HG03571 (cell line): ENCODE measurements around the gene TFAP2C.
"Not testable (repeated sequence)": the region's sequence is repeated elsewhere in the genome, so short reads cannot be mapped to it uniquely, and the experiment has no call there.

Experiments used
- ATAC-seq: cut with Tn5 transposase; IDR thresholded peaks from one replicate; pipeline ENCODE4 v1.9.1; 2021; ENCODE audit not compliant: unreplicated experiment

Gene TFAP2C

DNA sequence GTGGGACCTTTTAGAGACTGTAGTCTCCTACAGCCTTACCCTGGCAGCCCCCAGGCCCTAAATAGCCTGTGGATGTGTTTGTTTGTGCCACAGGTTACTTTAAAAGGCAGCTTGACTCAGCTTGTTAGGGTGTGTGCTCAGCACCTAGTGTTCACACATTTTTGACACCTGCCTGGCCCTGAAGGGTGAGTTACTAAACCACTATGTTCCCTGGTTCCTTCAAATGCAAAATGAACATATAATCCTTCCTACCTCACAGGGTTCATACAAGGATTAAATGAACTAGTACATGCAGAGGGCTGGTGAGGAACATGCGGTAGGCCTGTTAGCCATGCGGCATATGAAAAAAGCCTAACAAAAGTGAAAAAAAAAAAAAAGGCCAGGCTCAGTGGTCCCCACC is 14.9 kb upstream of the TFAP2C start:
- no peak for ATAC-seq

DNA sequence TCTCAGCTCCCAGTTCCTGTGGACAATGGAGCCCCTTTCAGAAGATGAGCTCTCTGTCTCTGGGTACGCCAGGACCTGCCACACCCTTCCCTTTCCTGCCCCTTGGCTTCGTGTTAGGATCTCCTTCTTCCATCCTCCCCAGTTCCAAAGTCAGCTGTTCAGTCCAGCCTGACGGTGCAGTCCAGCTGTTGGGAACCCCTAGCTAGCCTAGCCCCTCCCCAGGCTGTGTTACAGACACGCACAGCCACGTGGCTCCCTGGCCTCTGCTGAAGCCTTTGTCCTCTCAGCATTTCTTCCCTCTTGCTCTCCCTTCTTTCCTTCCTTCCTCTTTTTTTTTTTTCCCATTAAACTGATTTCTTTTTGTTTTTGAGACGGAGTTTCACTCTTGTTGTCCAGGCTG is 12.4 kb upstream of the TFAP2C start:
- no peak for ATAC-seq

DNA sequence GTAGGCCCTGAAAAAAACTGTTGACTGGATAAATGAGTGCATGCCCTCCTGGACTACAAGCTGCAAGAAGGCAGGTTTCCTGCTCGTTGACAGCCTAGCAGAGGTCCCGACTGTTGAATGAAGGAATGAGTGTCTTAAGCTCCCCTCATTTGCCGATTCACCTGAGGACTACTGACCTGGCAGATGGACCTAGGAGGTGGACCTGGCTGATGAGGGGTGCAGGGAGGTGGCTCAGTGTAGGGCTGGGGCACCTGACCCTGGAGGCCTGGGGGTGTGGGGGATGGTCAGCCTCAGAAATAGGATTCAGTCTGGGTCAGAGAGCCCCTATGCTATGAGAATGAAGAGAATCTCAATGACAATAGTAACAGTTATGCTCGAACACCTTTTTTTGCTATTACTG is 11.6 kb upstream of the TFAP2C start:
- ATAC-seq, result no peak

DNA sequence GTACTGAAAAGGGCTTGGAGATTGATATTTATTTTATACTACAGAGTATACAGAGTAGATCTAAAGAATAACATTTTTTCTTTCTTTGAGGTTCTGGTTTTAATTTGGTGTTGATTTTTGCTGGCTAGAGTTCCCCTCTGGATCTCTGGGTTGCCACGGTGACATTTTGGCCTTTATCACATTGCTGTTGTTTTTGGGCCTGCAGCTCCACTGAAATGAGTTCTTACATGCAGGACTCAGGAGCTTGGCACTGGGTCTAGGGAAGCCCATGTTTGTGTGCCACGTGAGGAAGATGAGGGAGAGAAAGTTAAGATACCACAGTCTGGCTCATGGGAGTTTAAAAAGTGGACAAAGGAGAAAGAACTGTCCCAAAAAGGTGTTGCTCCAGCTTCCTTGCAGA is 7.4 kb upstream of the TFAP2C start:
- ATAC-seq, result no peak

DNA sequence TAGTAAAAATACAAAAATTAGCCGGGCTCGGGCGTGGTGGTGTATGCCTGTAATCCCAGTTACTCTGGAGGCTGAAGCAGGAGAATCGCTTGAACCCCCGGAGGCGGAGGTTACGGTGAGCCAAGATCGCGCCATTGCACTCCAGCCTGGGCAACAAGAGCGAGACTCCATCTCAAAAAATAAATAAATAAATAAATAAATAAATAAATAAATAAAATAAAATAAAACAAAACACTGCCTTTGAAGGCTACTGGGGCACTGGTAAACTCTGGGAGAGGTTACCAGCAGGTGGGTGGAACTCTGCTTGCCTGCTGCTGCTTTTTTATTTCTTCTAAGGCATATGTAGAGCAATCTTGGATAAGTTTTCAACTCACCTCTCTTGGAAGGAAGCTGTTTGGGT is 5.2 kb upstream of the TFAP2C start:
- not testable (repeated sequence) for ATAC-seq

DNA sequence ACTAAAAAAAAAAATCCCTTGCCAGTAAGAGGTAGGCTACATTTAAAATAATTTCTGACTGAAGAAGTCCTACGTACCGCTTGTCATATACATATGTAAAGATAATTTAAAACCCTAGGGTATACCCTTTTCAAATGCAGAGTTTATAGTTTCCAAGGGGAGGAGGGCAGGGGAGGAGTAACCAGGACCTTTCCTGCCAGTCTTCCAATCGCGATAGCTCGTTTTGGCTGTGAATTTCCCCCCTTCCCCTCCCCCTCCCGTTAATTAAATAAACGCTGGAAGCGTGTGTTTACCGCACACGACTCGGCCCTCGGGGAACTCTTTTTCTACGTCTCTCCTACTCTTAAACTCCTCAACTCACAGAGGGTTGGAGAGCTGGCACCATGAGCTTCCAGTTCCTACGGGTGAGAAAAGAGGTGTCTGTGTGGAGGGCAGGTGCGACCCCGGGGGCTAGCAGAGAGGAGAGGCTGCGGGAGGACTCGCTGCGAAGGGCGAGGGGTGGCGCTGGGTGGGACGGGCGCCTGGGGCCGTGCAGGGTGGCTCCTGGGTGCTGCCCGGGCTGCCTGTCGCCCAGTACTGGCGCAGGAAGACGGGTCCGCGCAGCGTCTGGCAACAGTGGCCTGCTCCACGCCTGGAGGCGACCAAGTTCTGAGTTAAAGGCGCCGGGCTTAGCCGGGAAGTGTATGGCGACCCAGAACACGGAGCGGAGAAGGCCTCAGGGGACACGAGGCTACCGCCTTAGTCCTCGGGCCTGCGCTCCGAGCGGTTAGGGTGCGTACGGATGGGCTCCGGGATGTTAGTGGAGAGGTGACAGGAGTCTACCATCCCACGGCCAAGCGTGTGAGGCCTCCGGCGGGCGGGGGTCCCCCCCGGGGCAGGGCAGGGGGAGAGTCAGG is 4.1 kb upstream of the TFAP2C start:
- no peak for ATAC-seq

DNA sequence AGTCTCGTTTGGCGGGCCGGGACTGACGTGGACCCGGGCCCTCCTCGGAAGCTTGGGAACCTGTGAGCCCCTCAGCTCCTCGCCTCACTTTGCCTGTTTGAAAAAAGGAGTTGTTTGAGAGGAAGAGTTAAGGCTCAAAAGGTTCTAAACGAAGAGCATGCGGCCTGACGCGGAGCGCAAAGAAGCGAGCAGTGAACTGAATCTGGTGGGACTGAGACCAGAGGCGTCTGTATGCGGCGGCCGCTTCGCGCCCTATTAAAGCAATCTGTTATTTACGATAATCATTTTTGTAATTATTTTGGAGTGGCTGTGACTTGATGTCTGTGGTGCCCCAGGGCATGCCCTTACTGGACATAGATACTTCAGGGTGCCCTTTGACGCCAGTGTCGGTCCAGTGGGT is 3.3 kb upstream of the TFAP2C start:
- ATAC-seq, result no peak

DNA sequence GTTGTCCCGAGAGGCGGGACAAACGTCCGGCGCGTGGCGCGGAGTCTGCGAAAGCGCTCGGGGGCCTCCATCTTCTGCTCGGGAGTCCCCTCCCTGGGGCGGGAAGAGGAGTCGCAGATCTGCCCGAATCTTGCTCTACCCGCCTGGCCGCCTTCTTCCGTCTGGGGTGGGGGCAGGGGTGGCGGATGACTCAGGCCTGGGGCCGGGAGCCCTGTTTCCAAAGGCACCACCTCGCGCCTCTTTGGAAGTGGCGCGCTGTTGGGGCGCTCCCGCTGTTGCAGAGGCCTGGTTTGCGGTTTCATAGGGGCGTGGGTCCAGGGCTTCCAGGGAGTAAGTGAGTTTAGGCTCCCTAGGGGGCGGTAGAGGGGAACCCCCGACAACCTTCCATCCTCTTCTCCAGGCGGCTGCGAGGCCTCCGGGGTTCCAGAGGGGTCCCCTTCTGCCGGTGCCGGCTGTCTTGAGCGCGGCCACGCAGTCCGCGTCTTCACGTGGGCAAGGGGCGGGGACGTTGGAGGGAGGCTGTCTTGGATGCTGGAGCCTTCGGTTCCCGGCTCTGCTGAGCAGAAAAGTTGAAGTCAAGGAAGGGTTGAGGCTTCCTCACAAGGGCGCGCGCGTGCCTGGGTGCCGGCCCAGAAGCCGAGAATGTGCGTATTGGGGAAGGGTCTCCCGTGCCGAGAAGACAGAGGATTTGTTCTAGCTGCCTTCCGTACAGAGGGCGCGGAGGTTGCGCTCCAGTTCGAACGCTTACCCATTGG is 2.6 kb upstream of the TFAP2C start:
- ATAC-seq, result no peak

DNA sequence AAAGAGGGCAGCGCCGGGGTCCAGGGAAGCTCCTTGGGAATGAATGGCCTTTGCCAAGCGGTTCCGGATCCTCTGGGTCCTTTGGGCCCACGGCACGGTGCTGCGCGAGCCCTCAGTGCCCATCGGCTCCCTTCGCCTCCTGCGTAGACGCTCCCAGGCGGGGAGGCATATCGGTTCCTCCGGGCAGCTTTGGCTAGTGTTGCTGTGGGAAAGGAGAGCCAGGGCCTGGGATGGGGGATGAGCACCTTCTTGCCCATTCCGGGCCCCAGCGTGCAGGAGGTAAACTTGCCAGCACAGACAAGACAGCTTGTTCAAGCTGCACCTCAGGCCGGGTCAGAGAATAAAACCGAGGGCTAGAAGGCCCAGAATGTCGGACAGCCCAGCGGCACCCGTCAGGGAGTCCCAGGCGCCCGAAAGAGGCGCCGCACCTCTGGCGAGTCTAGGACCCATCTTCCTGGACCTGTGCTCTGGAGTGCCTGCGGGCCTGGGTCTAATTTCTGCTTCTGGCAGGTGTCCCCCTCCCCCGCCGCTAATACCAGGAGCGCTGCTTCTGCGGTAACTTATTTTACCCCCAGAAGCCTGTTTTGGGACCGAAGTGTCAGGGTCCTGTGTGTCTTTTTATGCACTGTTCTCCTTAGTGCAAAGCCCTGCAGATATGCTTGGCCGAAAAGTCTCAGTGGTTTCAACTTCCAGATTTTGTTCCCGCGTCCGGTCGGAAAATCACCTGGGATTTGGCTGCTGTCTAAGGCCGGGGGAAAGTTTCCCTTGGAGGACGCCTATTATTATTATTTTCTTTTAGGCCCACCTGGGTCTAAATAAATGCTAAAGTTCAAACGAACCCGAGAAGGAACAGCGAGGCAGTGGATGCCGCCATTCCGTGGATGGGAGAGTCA is 1.7 kb upstream of the TFAP2C start:
- no peak for ATAC-seq

DNA sequence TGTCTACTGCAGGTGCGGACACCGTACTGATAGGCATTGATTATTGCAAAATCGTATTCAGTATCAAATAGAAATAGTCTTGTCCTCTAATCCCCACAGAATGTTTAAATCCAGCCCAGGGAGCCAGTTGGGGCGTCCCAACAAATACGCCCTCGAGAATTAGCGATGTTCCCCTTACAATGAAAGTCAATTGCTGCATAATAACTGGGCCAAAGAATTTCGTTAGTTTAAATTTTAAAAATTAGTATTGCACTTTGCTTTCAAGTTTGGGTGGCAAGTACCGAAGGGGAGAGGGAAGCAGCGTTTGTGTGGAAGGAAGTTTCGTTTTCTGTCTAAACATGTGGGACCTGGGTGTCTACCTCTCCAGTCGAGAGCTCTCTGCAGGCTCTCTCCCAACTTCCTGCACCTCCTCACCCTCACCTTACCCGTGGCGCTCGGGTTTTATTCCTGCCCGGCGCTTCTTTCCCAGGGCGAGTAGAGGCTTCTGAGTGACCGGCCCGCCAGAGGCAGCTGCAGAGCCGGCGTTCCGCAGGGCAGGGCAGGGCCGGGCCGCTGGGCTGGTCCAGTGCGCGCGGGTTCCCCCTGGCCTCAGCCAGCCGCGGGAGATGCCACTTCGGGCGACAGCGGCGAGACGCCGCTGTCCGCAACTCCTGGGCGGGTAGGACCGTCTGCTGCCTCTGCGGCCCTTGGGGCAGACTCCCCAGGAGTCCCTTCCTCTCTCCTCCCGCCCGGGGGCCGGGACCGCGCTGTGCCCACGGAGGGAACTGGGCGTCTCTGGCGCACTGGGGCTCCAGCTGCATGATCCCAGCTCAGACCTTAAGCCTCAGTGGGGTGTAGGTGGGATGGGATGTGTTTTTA is 862 bp upstream of the TFAP2C start:
- ATAC-seq, result no peak

DNA sequence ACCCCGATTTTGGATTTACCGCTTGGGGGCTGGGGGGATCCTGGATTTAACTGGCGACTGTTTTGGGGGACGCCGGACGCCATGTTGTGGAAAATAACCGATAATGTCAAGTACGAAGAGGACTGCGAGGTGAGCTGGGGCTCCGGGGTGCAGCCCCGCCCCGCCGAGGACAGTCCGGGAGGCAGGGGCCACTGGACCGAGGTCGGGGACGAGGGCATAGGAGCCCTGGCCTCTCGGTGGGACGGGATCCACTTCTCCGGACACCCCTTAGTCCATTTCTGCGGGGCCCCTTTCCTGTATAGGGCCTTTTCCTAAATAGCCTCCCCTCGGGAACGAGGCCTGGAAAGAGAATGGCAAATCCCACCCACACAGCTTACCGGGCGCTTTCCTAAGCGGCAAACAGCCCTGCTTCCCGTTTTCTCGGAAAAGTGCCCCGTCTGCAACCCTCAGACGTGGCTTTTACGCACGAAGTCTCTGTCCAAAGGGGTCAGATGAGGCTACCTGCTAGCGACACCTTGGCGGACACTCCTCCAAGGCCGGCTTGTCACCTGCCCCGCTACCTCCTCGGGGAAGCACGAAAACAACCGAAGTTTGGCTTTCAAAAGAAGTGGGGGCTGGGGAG is 469 bp downstream of the TFAP2C start:
- ATAC-seq, result no peak

DNA sequence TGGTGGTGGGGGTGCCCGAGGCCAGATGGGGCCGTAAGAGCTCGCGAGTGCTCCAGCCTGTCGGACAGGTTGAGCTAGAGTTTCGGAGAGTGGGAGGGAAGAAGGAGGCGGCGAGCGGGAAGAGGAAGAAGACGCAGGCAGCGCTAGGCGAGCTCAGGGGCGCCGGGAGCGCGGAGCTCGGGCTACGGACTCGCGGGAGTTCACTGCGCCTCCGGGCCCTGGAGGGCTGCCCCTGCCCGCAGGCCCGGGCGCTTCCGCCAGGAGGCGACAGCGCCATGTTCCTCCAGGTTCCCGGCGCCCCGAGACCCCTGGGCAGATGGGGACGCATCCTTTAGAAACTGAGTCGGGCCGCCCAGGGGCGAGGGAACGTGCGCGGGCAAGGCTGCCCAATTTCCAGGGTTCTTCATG is 984 bp downstream of the TFAP2C start:
- ATAC-seq, result no peak

DNA sequence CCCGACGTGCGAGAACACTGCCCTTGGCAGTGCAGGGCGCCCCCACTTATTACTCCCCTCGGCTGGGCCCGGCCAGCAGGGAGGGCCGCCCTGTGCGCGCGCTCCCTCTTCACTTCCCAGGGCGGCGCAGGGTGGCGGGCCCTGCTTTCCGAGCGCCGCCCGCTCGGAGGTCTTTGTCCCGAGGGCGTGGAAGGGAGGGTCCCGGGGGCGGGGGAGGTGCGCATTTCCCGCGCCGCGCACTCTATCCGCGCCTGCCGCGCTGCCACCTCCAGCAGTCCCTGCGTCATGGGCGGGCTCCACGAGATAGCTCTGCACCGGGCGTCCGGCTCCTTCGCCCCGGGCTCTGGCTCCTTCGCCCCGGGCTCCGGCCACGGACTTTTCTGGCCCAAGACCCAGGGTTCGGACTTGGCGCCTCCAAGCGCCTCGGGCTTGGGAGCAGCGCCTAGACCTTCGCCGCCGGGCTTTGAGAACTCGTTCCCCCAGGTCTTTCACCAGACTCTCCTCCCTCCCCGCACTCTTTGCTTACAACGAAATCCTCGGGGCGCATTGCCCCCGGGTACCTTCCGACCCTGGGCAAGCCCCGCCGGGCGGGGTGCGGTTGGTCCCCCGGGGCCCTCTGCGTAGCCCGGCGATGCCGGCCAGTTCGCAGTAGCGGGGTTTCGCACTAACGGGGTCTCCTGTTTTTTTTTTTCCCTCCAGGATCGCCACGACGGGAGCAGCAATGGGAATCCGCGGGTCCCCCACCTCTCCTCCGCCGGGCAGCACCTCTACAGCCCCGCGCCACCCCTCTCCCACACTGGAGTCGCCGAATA is 1.6 kb downstream of the TFAP2C start:
- no peak for ATAC-seq

DNA sequence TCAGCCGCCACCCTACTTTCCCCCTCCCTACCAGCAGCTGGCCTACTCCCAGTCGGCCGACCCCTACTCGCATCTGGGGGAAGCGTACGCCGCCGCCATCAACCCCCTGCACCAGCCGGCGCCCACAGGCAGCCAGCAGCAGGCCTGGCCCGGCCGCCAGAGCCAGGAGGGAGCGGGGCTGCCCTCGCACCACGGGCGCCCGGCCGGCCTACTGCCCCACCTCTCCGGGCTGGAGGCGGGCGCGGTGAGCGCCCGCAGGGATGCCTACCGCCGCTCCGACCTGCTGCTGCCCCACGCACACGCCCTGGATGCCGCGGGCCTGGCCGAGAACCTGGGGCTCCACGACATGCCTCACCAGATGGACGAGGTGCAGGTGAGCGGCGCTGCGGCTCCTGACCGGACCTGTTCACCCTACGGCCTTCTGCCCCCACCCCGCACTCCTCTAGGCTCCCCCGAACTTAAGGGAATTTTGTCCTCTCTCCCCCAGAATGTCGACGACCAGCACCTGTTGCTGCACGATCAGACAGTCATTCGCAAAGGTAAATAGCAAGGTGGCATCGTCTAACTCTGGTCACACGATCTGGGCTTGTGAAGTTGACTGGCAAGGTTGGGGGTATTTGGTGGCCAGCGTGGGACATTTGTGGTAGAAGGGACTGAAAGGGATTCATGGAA is 2.3 kb downstream of the TFAP2C start:
- no peak for ATAC-seq

DNA sequence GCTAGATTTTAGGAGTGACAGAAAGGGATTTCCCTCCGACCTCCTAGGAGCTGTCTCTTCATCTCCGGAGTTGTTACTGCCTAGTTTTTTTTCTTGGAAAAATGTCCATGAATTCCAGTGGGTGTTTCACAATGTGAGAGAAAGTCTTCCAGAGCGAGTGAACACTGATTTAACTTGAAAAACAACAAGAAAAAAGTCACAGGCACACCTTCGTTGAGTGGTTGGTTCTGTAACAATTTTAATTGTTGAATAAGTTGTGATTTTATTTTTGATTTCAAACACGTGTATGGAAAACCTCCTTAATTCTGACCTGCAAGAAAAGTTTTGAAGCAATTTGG is 2.9 kb downstream of the TFAP2C start:
- ATAC-seq, result no peak

DNA sequence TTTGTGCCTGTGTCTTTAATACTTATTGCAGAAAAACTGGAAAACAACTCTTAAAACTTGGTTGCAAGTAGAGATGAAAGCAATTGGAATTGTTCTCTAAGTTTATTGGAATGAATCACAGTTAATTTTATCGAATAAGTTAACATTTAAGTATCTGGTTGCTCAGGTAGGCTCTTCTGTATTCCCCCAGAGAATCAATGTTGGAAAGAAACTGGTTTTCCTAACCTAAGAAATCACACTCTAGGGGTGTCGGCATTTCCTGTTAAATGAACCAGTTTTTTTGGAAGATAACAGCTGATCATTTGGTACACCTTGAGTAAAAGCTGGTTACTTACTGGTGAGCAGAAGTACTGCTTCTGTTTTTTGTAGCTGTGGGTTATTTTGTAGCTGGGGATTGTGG is 5.2 kb downstream of the TFAP2C start:
- no peak for ATAC-seq

DNA sequence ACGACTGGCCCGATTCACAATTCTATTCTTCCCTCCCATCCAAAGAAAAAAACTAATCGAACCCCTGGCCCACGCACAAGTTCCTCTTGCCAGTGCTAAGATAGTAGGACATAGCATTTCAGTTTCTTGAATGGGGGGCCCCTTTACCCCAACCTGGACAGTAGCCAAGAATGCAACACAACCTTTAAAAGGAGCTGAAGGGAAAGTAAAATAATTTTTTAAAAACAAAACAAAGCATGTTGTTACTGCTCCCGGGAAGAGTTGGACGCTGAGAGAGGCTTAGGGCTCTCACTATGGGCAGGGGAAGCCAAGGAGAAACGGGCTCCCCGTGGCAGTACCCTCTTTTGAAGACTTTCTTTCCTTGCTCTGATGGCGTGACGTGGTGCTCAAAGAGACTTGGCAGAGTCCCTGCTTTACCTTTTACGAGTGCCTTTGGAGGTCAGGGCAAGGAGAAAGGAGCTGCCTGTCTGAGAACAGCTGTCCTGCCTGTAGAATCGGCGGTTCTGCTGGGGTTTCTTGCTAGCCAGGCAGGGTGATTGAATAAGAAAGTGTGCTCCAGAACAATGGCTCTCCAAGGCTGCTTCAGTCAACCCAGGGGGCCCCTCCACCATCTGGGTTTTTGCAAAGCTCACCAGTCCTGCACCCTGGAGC is 5.8 kb downstream of the TFAP2C start:
- ATAC-seq, result no peak

DNA sequence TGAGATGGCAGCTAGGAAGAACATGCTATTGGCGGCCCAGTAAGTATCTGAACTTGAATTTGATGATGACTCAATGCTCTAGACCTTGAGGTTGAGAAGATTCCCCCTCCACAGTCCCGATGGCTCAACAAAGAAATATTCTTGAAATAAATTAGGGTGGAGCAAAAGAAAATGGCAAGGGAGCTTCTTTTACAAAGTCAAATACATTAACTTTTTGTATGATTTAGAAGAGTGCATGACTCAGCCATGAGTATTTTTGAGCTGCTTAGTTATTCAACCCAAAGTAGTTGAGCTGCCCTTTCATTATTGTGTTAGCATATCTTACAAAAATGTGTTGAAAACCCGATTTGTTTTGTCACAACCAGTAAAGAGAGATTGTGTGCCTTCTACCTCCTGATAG is 7.6 kb downstream of the TFAP2C start:
- ATAC-seq, result no peak
